Lower leg skin (tissue), 4 donors: ENCODE results near the gene DNAJB12. TPM values are rescaled to one million over a fixed set of nuclear protein-coding genes. Genes with fewer than 3 reads are reported as not detected.
"Not testable (repeated sequence)": the region's sequence is repeated elsewhere in the genome, so short reads cannot be mapped to it uniquely, and the experiment has no call there.

Experiments used
- DNase-seq, 2 donors: peaks; one replicate each; pipeline ENCODE4 v3.0.0-alpha.2; 2019; ENCODE audit warnings: low spot score in 2 of 2
- H3K4me3 ChIP-seq: fragments of 200-600 bp; sonication (generic); 2 replicates; pipeline ENCODE4 v1.5.1; 2017; ENCODE audit warnings: mild to moderate bottlenecking, low read depth; ENCODE audit not compliant: poor library complexity, severe bottlenecking
- POLR2A ChIP-seq, 2 donors: fragments of 450-650 bp; IDR thresholded peaks; one replicate each; pipeline ENCODE4 v1.6.1; 2016 to 2017; ENCODE audit warnings: antibody characterized with exemption in 2 of 2, mild to moderate bottlenecking in 1 of 2, moderate library complexity in 1 of 2
- WGBS, 2 donors: methylation state at CpG; one replicate each; pipeline ENCODE4 v1.1.5; 2018; 5-methylcytosine and 5-hydroxymethylcytosine counted together
- intact Hi-C: fragments of 100-400 bp; cut with DNase I; formaldehyde crosslinking; loops from one replicate; pipeline ENCODE4 v1.15.0; 2023; ENCODE audit warnings: low total_unique reads
- total RNA-seq, 4 donors: library from RNA; depleted of rRNA; stranded (reverse); fragments of >200 nt; gene quantifications; one replicate each; pipeline ENCODE4 v1.1.0, GENCODE V29; 2016
- TF ChIP-seq, protein P1 (sequence below), 3 donors: fragments of 450-650 bp; IDR thresholded peaks; one replicate each; pipeline ENCODE4 v1.5.1; 2016; ENCODE audit warnings: antibody characterized with exemption in 3 of 3, mild to moderate bottlenecking in 3 of 3, moderate library complexity in 2 of 3

Gene DNAJB12
- total RNA-seq, 4 donors from 2014 or later: 32.8 to 54.4 (median 48.1) TPM

DNA sequence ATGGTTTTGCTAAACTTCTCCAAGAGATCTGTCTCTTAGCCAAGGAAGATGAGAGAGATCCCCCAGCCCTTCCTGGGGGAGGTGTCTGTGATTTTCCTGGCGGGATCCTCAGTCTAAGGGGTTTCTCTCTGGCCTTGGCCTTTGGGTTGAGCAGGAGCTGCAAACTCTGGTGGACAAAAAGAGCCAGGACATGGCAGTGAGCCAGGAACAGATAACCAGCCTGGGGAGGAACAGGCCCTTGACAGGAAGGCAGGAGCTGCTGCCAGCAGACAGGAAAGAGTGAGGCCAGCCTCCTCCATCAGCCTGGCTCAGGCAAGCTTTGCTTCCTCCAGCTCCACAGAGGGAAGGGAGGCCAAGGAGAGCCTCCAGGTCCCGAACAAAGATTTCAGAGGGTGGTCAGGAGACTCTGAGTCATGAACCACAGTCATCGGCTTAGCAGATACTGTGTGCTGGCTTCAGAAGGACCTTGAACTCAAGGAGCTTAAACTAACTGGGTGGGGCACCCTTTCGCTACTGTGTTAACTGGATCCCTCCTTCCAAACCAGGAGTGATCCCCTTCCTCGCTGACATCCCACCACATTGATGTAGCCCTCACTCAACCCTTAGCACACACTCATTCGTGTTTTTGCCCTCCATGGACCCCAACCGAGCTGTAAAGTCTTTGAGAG is 46.3 kb downstream of the DNAJB12 start:
- 55 to 67% methylated on average over 7 of the region's 7 CpGs for WGBS, 2 donors
- no peak for TF ChIP-seq POLR2A (IDR thresholded peaks at IDR 0.05)
- TF ChIP-seq, protein P1, sequence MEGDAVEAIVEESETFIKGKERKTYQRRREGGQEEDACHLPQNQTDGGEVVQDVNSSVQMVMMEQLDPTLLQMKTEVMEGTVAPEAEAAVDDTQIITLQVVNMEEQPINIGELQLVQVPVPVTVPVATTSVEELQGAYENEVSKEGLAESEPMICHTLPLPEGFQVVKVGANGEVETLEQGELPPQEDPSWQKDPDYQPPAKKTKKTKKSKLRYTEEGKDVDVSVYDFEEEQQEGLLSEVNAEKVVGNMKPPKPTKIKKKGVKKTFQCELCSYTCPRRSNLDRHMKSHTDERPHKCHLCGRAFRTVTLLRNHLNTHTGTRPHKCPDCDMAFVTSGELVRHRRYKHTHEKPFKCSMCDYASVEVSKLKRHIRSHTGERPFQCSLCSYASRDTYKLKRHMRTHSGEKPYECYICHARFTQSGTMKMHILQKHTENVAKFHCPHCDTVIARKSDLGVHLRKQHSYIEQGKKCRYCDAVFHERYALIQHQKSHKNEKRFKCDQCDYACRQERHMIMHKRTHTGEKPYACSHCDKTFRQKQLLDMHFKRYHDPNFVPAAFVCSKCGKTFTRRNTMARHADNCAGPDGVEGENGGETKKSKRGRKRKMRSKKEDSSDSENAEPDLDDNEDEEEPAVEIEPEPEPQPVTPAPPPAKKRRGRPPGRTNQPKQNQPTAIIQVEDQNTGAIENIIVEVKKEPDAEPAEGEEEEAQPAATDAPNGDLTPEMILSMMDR (IDR thresholded peaks at IDR 0.05): no peak
- H3K4me3 ChIP-seq: no peak overlapping the region
- intact Hi-C loops: no loop called here
- no peak for DNase-seq

- intact Hi-C loops, H3K4me3 ChIP-seq, DNase-seq: not testable (repeated sequence)
- WGBS, 2 donors: 95% methylated on average over 7 of the region's 7 CpGs
Observed at GRCh38 chr10:72307711-72308110, 47.0 kb downstream of the DNAJB12 start.

GRCh38 chr10:72306215-72306760 is 48.4 kb downstream of the DNAJB12 start:
- H3K4me3 ChIP-seq: no peak overlapping the region
- intact Hi-C loops: no loop called here
- 81 to 88% methylated on average over 5 of the region's 5 CpGs for WGBS, 2 donors
- TF ChIP-seq, protein P1 (IDR thresholded peaks at IDR 0.05): no peak
- TF ChIP-seq POLR2A (IDR thresholded peaks at IDR 0.05): no peak
- DNase-seq: no peak

DNA sequence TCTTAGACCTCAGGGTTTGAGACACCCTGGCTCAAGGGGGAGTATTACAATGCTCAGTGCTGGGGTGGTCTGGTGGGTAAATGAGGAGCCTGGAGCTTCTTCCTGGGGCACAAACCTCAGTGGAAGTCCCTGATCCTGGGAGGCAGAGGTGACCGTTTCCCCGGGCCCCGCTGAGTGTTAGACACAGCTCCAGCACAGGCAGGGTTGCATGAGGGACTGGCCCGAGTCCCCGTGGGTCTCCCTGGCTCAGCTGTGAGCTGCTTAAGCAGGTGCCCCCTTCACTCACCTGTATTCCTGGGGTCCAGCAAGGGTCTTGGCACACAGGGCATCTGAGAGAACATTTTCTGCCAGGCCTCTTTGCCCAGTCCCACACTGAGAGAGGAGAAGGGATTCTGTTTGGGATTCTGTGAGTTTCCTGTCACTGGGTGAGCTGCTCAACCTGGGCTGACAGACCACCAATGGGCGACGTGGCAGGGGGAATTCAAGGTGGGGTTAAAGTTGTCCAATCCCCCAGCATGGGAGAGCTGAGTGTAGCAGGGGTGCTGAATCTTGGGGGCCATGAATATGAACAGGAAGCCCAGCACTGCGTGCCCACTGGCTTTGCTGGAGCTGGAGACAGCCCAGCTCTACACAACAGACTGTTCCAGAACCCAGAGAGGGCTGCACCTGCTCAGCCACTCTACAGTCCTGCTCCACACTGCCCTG is 51.1 kb downstream of the DNAJB12 start:
- no peak for TF ChIP-seq POLR2A (IDR thresholded peaks at IDR 0.05)
- TF ChIP-seq, protein P1 (IDR thresholded peaks at IDR 0.05): no peak
- DNase-seq: no peak
- intact Hi-C loops: no loop called here
- WGBS, 2 donors: 86 to 91% methylated on average over 8 of the region's 8 CpGs
- H3K4me3 ChIP-seq: no peak overlapping the region

- no peak for TF ChIP-seq POLR2A (IDR thresholded peaks at IDR 0.05)
- TF ChIP-seq, protein P1 (IDR thresholded peaks at IDR 0.05): no peak
- WGBS, 2 donors: 85 to 88% methylated on average over 16 of the region's 16 CpGs
- H3K4me3 ChIP-seq: no peak overlapping the region
- no peak for DNase-seq
- intact Hi-C loops: no loop called here
Observed at GRCh38 chr10:72298592-72299519, 55.9 kb downstream of the DNAJB12 start.
